BLaER1 treated with 17β-estradiol and CSF1 and Interleukin-3, amounts not matched to agents 10 nM and 100 nM (cell line): Measurements from ENCODE around the gene RMI1.

Experiments
- H3K27ac ChIP-seq, 11 experiments: shearing (Covaris generic); formaldehyde crosslinking; 2 replicates each; pipeline ENCODE4 v1.8.1; 2022
- H3K27me3 ChIP-seq, 11 experiments: shearing (Covaris generic); formaldehyde crosslinking; 2 replicates each; pipeline ENCODE4 v1.8.1; 2022
- H3K36me3 ChIP-seq, 11 experiments: shearing (Covaris generic); formaldehyde crosslinking; 2 replicates each; pipeline ENCODE4 v1.8.1; 2022
- H3K4me1 ChIP-seq, 10 experiments: shearing (Covaris generic); formaldehyde crosslinking; 2 replicates each; pipeline ENCODE4 v1.8.1; 2022
- H3K4me2 ChIP-seq, 11 experiments: shearing (Covaris generic); formaldehyde crosslinking; 2 replicates each; pipeline ENCODE4 v1.8.1; 2022
- H3K4me3 ChIP-seq, 10 experiments: shearing (Covaris generic); formaldehyde crosslinking; 2 replicates each; pipeline ENCODE4 v1.8.1; 2022
- H3K9ac ChIP-seq, 11 experiments: shearing (Covaris generic); formaldehyde crosslinking; 2 replicates each; pipeline ENCODE4 v1.8.1; 2022
- H3K9me3 ChIP-seq, 11 experiments: shearing (Covaris generic); formaldehyde crosslinking; replicated peaks in 1 of 11; 2 replicates each; pipeline ENCODE4 v1.8.1; 2022
- H4K20me1 ChIP-seq, 11 experiments: shearing (Covaris generic); formaldehyde crosslinking; 2 replicates each; pipeline ENCODE4 v1.8.1; 2022
- Cebpa-rat ChIP-seq, 11 experiments: shearing (Covaris generic); IDR thresholded peaks; 2 replicates each; pipeline ENCODE4 v1.8.1; 2022

The RMI1 gene

DNA sequence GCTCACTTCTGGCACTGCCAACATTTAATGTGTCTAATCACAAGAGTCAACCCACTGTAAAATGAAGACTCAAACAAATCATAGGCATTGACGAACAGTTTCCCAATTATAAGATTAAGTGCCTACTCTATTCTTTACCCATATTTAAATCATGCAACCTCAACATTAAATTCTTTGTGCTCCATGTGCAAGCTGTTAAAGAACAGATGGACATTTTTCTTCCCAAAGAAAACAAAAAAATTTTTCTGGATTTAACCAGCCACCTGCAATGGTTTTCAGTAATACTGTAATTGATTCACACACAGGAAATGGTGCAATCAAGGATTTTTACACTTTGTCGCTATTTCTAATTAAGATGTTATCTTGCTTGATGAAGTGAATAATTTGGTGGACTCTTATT lies 4.2 kb upstream of the RMI1 start:
- peak overlapping the region; percentile 76 to 91 (median 85); a peak in 19 of 22 replicates for H3K4me2 ChIP-seq
- peaks cover 31 to 60% (median 43%) of the 10 kb centered on the region in 10 experiments; a peak in 19 of 20 replicates for H3K4me1 ChIP-seq
- peak overlapping the region in 4 of 10 experiments; percentile 84 to 99 (median 94); a peak in 4 of 20 replicates for H3K4me3 ChIP-seq
- H3K36me3 ChIP-seq, result peaks cover 66 to 80% (median 79%) of the 10 kb centered on the region in 11 experiments
- H3K9me3 ChIP-seq, result no peaks in the 10 kb centered on the region
- H4K20me1 ChIP-seq, result peaks cover 80 to 82% (median 81%) of the 10 kb centered on the region in 11 experiments
- no peak for TF ChIP-seq Cebpa-rat (IDR thresholded peaks at IDR 0.05)
- no peak overlapping the region; a peak in 1 of 22 replicates for H3K27ac ChIP-seq
- no peaks in the 10 kb centered on the region for H3K27me3 ChIP-seq
- H3K9ac ChIP-seq, result no peak overlapping the region; a peak in 2 of 22 replicates

- TF ChIP-seq Cebpa-rat (IDR thresholded peaks at IDR 0.05), result no peak
- peak overlapping the region; percentile 98 to 100 (median 100); a peak in 21 of 22 replicates for H3K9ac ChIP-seq
- H3K27ac ChIP-seq, result no peak overlapping the region; a peak in 5 of 22 replicates
- peaks cover 72 to 74% (median 73%) of the 10 kb centered on the region in 11 experiments for H4K20me1 ChIP-seq
- H3K9me3 ChIP-seq, result no peaks in the 10 kb centered on the region
- peak overlapping the region; percentile 76 to 91 (median 85); a peak in 21 of 22 replicates for H3K4me2 ChIP-seq
- no peaks in the 10 kb centered on the region for H3K27me3 ChIP-seq
- peaks cover 58 to 72% (median 71%) of the 10 kb centered on the region in 11 experiments for H3K36me3 ChIP-seq
- peak overlapping the region; percentile 82 to 99 (median 92); a peak in 19 of 20 replicates for H3K4me3 ChIP-seq
- H3K4me1 ChIP-seq, result peaks cover 33 to 63% (median 48%) of the 10 kb centered on the region in 10 experiments; a peak in 19 of 20 replicates
Observed at GRCh38 chr9:83977196-83977595, 3.4 kb upstream of the RMI1 start.

DNA sequence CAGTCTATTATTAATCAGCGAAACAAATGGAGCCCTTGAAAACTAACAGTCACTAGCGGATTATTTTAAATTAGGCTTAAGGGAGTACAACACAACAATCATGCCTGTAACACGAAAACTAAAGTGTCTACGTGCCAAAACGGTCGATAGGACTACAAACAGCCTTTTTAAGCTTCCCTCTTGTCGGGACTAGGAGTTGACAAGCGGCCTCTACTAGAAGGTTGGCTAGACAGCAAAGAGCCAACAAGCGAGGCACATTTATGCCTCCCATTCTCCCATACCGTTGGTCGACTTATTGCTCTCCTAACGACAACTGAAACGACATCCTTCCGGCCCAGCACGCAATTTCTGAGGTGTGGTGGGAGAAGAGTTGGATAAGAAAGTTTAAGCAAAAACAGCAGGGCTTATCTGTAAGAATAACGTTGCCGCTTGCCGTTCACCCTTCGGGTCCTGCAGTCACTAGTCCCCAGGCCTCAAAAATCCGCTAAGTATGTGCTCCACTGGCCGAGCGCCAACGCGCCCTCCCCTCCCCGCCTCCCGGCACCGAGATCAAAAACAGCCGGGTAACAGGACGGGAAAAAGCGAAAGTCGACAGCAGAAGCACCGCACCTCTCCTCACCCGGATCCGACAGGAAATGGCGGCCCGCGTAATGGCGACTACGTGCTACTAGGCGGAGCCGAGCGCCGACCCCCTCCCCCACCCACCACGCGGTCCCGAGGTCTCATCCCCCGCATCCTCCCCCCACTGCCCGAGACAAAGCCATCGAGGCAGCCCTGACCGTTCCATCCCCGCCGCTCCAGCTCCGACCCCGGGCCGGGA lies 1.4 kb upstream of the RMI1 start:
- Histone ChIP-seq H3K4me1 (peaks cover 37 to 61% (median 53%) of the 10 kb centered on the region in 10 experiments), H3K36me3 (peaks cover 38 to 53% (median 51%) of the 10 kb centered on the region in 11 experiments), H4K20me1 (peaks cover 52 to 54% (median 53%) of the 10 kb centered on the region in 11 experiments), H3K4me2 (peak overlapping the region; percentile 76 to 91 (median 85)), H3K4me3 (peak overlapping the region; percentile 82 to 99 (median 92)), H3K27ac (peak overlapping the region; percentile 98 to 100 (median 100)), H3K9ac (peak overlapping the region; percentile 98 to 100 (median 100)), H3K9me3 (no peaks in the 10 kb centered on the region), H3K27me3 (no peaks in the 10 kb centered on the region)
- no peak for TF ChIP-seq Cebpa-rat (IDR thresholded peaks at IDR 0.05)

- no peak for TF ChIP-seq Cebpa-rat (IDR thresholded peaks at IDR 0.05)
- peak within 1 kb of the TSS; percentile 98 to 100 (median 100) for H3K9ac ChIP-seq
- H3K4me3 ChIP-seq, result peak within 1 kb of the TSS; percentile 82 to 99 (median 92)
- H4K20me1 ChIP-seq, result peaks cover 45 to 47% (median 46%) of the 10 kb centered on the region in 11 experiments
- no peaks in the 10 kb centered on the region for H3K9me3 ChIP-seq
- no peaks in the 10 kb centered on the region for H3K27me3 ChIP-seq
- H3K36me3 ChIP-seq, result peaks cover 31 to 52% (median 44%) of the 10 kb centered on the region in 11 experiments
- H3K4me1 ChIP-seq, result peaks cover 40 to 61% (median 56%) of the 10 kb centered on the region in 10 experiments
- peak within 1 kb of the TSS; percentile 82 to 91 (median 85) for H3K4me2 ChIP-seq
- peak within 1 kb of the TSS; percentile 98 to 100 (median 100) for H3K27ac ChIP-seq
Observed at GRCh38 chr9:83979812-83980394, 702 bp upstream of the RMI1 start, which contains the start of gene HNRNPK. TSS of gene HNRNPK (minus strand) at chr9:83980215. CDS start at chr9:83978252, 1,963 bp downstream.

DNA sequence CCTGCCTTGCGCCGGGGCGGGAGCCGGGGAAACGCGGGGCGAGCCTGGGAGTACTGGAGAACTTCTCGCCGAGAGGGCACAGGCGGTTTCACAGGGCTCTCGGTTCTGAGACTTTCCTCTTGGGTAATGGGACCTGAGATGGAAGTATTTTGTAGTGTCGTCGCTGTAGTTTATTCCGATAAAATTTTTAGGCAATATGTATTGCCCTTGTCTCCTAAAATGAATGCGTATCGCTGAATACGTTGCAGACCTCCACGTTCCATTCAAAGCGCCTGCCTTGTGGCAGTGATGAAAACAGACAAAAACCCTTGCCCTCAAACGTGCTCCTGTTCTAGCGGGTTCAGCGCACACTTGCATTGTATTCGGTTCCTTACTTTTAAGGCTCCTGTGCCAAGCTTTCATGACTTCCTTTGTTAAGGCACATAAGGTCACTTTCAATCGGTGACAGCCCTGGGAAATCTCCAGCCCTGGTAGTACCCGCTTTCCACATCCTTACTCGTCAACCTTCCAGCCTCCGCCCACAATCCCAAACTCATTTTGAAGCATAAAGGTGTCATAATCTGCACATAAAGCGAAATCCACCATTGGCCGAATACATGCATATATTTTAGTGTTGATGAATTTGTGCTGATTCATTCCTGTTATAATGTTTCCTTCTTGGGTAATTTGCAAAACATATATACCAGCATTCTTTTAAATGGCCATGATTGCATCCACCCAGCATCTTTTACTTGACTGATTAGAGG lies 694 bp downstream of the RMI1 start:
- H3K4me3 ChIP-seq, result peak overlapping the region; percentile 82 to 99 (median 92)
- H3K27me3 ChIP-seq, result no peaks in the 10 kb centered on the region
- peaks cover 17 to 38% (median 30%) of the 10 kb centered on the region in 11 experiments; a peak in 21 of 22 replicates for H3K36me3 ChIP-seq
- H4K20me1 ChIP-seq, result peaks cover 32 to 42% (median 33%) of the 10 kb centered on the region in 11 experiments
- no peak for TF ChIP-seq Cebpa-rat (IDR thresholded peaks at IDR 0.05)
- H3K9ac ChIP-seq, result peak overlapping the region; percentile 98 to 100 (median 100)
- peak overlapping the region; percentile 98 to 100 (median 100) for H3K27ac ChIP-seq
- H3K4me2 ChIP-seq, result peak overlapping the region; percentile 67 to 91 (median 80)
- peaks cover 37 to 63% (median 54%) of the 10 kb centered on the region in 10 experiments for H3K4me1 ChIP-seq
- H3K9me3 ChIP-seq, result no peaks in the 10 kb centered on the region

DNA sequence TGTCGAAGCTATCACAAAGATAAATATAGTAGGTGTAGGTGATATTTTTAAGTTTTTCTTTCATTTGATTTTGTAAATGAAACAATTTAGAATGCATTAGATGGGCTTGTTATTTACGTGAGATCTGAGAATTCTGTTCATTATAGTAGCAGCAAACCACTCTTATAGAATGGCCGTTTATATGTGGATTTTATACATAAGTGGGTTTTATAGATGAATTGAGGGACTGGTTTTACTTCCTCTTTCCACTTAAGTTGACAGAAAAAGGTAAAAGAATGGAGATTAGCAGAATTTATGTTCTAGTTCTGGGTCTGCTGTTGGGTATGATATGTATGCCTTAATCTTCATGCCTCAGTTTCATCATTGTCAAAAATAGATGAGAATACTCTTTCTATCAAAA lies 5.6 kb downstream of the RMI1 start:
- Histone ChIP-seq H4K20me1 (peaks cover 0 to 38% (median 13%) of the 10 kb centered on the region in 11 experiments; a peak in 11 of 22 replicates), H3K9ac (no peak overlapping the region), H3K27me3 (no peaks in the 10 kb centered on the region), H3K4me3 (no peak overlapping the region), H3K4me1 (peaks cover 28 to 51% (median 45%) of the 10 kb centered on the region in 10 experiments), H3K36me3 (peaks cover 22 to 53% (median 41%) of the 10 kb centered on the region in 11 experiments), H3K9me3 (peaks cover 0 to 10% (median 0%) of the 10 kb centered on the region in 11 experiments; a peak in 3 of 22 replicates), H3K27ac (no peak overlapping the region), H3K4me2 (peak overlapping the region in 8 of 11 experiments; percentile 9 to 51 (median 36); a peak in 13 of 22 replicates)
- no peak for TF ChIP-seq Cebpa-rat (IDR thresholded peaks at IDR 0.05)

DNA sequence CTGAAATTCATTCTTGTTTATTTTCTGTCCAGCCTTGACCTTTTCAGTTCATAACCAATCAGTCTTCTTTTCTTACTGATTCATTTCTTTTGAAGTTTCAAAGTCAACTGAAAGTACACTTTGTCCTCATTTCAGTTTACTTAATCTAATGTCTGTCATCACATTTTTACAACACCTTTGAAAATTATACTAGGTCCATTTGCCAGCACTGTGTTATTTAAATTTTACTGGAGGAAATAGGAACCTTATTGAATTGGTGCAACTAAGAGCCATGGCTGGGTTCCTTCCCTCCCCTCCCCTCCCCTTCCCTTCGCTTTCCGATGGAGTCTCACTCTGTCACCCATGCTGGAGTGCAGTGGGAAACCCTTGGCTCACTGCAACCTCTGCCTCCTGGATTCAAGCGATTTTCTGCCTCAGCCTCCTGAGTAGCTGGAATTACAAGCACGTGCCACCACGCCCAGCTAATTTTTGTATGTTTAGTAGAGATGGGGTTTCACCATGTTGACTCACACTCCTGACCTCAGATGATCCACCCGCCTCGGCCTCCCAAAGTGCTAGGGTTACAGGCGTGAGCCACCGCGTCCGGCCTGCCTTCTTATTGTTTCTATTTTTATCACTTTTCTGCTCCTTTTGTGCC lies 6.3 kb downstream of the RMI1 start:
- Histone ChIP-seq H3K36me3 (peaks cover 22 to 60% (median 45%) of the 10 kb centered on the region in 11 experiments), H3K4me3 (no peak overlapping the region), H3K9ac (no peak overlapping the region), H3K27ac (no peak overlapping the region), H3K4me1 (peaks cover 28 to 49% (median 43%) of the 10 kb centered on the region in 10 experiments), H4K20me1 (peaks cover 0 to 38% (median 13%) of the 10 kb centered on the region in 11 experiments; a peak in 11 of 22 replicates), H3K4me2 (peak overlapping the region in 5 of 11 experiments; percentile 7 to 49 (median 30); a peak in 5 of 22 replicates), H3K9me3 (peaks cover 0 to 10% (median 0%) of the 10 kb centered on the region in 11 experiments; a peak in 3 of 22 replicates), H3K27me3 (no peaks in the 10 kb centered on the region)
- no peak for TF ChIP-seq Cebpa-rat (IDR thresholded peaks at IDR 0.05)
